ENCODE results near the gene MSI2. TPM values are rescaled to one million over a fixed set of nuclear protein-coding genes. Genes with fewer than 3 reads are reported as not detected.

Gene MSI2
- total and polyA plus RNA-seq, 2 donors (not counting 3 experiments of a cell fraction or from before 2014, with no cell fraction given) = 20.9 to 59.3 TPM

GRCh38 chr17:57644326-57644725 lies 388.0 kb downstream of the MSI2 start:
- BruUV-seq (replicated peaks) = no TSS peak
- Histone ChIP-seq H3K9me1 (replicated peaks; ENCODE audit: control insufficient read depth, extremely low read depth, insufficient read depth, low read length) (no peaks in the 10 kb centered on the region), H3K4me3 (replicated peaks in 1 of 3; ENCODE audit: insufficient read depth in 1 of 3, low read depth in 1 of 3, low read length in 3 of 3) (no peak overlapping the region), H3K36me3 (ENCODE audit: control insufficient read depth in 2 of 2, extremely low read depth in 1 of 2, insufficient read depth in 2 of 2, low read length in 2 of 2) (no peaks in the 10 kb centered on the region), H3K9me3 (replicated peaks; ENCODE audit: control insufficient read depth, insufficient read depth, low read length) (no peaks in the 10 kb centered on the region), H2AFZ (ENCODE audit: low read depth, low read length) (no peak overlapping the region), H4K20me1 (replicated peaks; ENCODE audit: control insufficient read depth, extremely low read depth, insufficient read depth, low read length) (no peaks in the 10 kb centered on the region), H3K4me1 (ENCODE audit: control insufficient read depth, extremely low read depth, insufficient read depth, low read length) (no peaks in the 10 kb centered on the region), H3K4me2 (ENCODE audit: insufficient read depth, low read length) (no peak overlapping the region), H3K27me3 (ENCODE audit: control insufficient read depth in 2 of 2, insufficient read depth in 2 of 2, low read length in 2 of 2) (no peaks in the 10 kb centered on the region), H3K79me2 (ENCODE audit: control insufficient read depth, insufficient read depth, low read length) (no peaks in the 10 kb centered on the region), H3K27ac (ENCODE audit: insufficient read depth, low read depth, low read length) (no peak overlapping the region), H3K9ac (replicated peaks; ENCODE audit: extremely low read depth, insufficient read depth, low read length) (no peak overlapping the region)
- intact Hi-C loops (cut with micrococcal nuclease) = no loop called here
- dilution Hi-C loops (cut with MboI; ENCODE audit: extremely low pct_ligation_motif_present, low sequenced_read_pairs) = no loop called here
- FAIRE-seq = no peak
- TF ChIP-seq GATA2 (IDR thresholded peaks at IDR 0.05; ENCODE audit: insufficient read depth, insufficient read length, low read depth, low read length) = no peak
- no peak for TF ChIP-seq CTCF (IDR thresholded peaks at IDR 0.05; ENCODE audit: extremely low read depth in 1 of 2, insufficient read depth in 1 of 2, low read depth in 1 of 2, low read length in 2 of 2)
- no peak for TF ChIP-seq MAX (IDR thresholded peaks at IDR 0.05; ENCODE audit: insufficient read depth, insufficient read length)
- TF ChIP-seq POLR2AphosphoS5 (IDR thresholded peaks at IDR 0.05; ENCODE audit: insufficient read depth, low read depth, low read length) = no peak
- no peak for TF ChIP-seq EZH2 (IDR thresholded peaks at IDR 0.05; ENCODE audit: borderline replicate concordance, low read depth, low read length, severe bottlenecking)
- ChIA-PET CTCF (no interaction called here), POLR2A (no interaction called here)
- no peak for DNase-seq (ENCODE audit: low read depth, low spot score)

All from endothelial cell of umbilical vein (primary cell).